SK-N-SH treated with all-trans-retinoic acid at 6 μM for 48 hours (cell line): ENCODE results near the gene PRPF19.

Experiments
- ATAC-seq: fragments of 200-7000 bp; cut with Tn5 transposase; 3 replicates; pipeline ENCODE4 v1.9.1; 2020; ENCODE audit warnings: mild to moderate bottlenecking, moderate library complexity
- ARNTL ChIP-seq: fragments of 450-650 bp; formaldehyde crosslinking; IDR thresholded peaks from 2 replicates; pipeline ENCODE4 v1.5.0; 2020; ENCODE audit warnings: low read depth, mild to moderate bottlenecking, moderate library complexity, borderline replicate concordance
- BACH2 ChIP-seq: fragments of 250-450 bp; sonication (Bioruptor Pico); IDR thresholded peaks from 2 replicates; pipeline ENCODE4 v1.9.0; 2021; ENCODE audit warnings: mild to moderate bottlenecking, borderline replicate concordance
- CREB5 ChIP-seq: fragments of 250-450 bp; sonication (Bioruptor Pico); IDR thresholded peaks from 2 replicates; pipeline ENCODE4 v1.5.1; 2020; ENCODE audit warnings: low read depth, mild to moderate bottlenecking, moderate library complexity
- CSDC2 ChIP-seq: fragments of 250-450 bp; sonication (Bioruptor Pico); IDR thresholded peaks from 2 replicates; pipeline ENCODE4 v1.5.0; 2020; ENCODE audit warnings: mild to moderate bottlenecking, moderate library complexity
- CSRNP3 ChIP-seq: fragments of 250-450 bp; sonication (Bioruptor Pico); IDR thresholded peaks from 2 replicates; pipeline ENCODE4 v1.5.1; 2021; ENCODE audit warnings: mild to moderate bottlenecking, moderate library complexity
- ESRRG ChIP-seq: fragments of 250-450 bp; sonication (Bioruptor Pico); IDR thresholded peaks from 2 replicates; pipeline ENCODE4 v1.6.1; 2021; ENCODE audit warnings: mild to moderate bottlenecking
- GLIS3 ChIP-seq: fragments of 250-450 bp; sonication (Bioruptor Pico); IDR thresholded peaks from 2 replicates; pipeline ENCODE4 v1.5.0; 2020; ENCODE audit warnings: mild to moderate bottlenecking, moderate library complexity
- ISL1 ChIP-seq: fragments of 250-450 bp; sonication (Bioruptor Pico); IDR thresholded peaks from 2 replicates; pipeline ENCODE4 v2.1.2; 2022; ENCODE audit warnings: mild to moderate bottlenecking, moderate library complexity
- OSR1 ChIP-seq: fragments of 250-450 bp; sonication (Bioruptor Pico); IDR thresholded peaks from 2 replicates; pipeline ENCODE4 v1.8.0; 2022; ENCODE audit warnings: moderate library complexity, mild to moderate bottlenecking, inconsistent platforms
- POU6F1 ChIP-seq: fragments of 250-450 bp; sonication (Bioruptor Pico); IDR thresholded peaks from 2 replicates; pipeline ENCODE4 v1.8.0; 2021; ENCODE audit warnings: low read depth, mild to moderate bottlenecking, moderate library complexity, borderline replicate concordance
- PPARA ChIP-seq: fragments of 250-450 bp; sonication (Bioruptor Pico); IDR thresholded peaks from 2 replicates; pipeline ENCODE4 v1.5.0; 2020; ENCODE audit warnings: mild to moderate bottlenecking, borderline replicate concordance
- RARB ChIP-seq: fragments of 250-450 bp; sonication (Bioruptor Pico); IDR thresholded peaks from 2 replicates; pipeline ENCODE4 v1.8.0; 2021; ENCODE audit warnings: mild to moderate bottlenecking, moderate library complexity
- SNAI2 ChIP-seq: fragments of 250-450 bp; sonication (Bioruptor Pico); IDR thresholded peaks from 2 replicates; pipeline ENCODE4 v1.5.0; 2020; ENCODE audit warnings: mild to moderate bottlenecking, moderate library complexity
- TCF4 ChIP-seq: fragments of 250-450 bp; sonication (Bioruptor Pico); IDR thresholded peaks from 2 replicates; pipeline ENCODE4 v1.8.0; 2021; ENCODE audit warnings: mild to moderate bottlenecking, moderate library complexity, borderline replicate concordance
- TOX ChIP-seq: fragments of 250-450 bp; sonication (Bioruptor Pico); IDR thresholded peaks from 2 replicates; pipeline ENCODE4 v1.8.0; 2021; ENCODE audit warnings: mild to moderate bottlenecking, moderate library complexity, borderline replicate concordance
- TSHZ2 ChIP-seq: fragments of 250-450 bp; sonication (Bioruptor Pico); IDR thresholded peaks from 2 replicates; pipeline ENCODE4 v1.5.0; 2020; ENCODE audit warnings: mild to moderate bottlenecking, moderate library complexity
- ZFP3 ChIP-seq: fragments of 250-450 bp; sonication (Bioruptor Pico); IDR thresholded peaks from 2 replicates; pipeline ENCODE4 v1.5.0; 2020; ENCODE audit warnings: mild to moderate bottlenecking, moderate library complexity
- ZFP30 ChIP-seq: fragments of 450-650 bp; formaldehyde crosslinking; IDR thresholded peaks from 2 replicates; pipeline ENCODE4 v1.5.0; 2022; ENCODE audit warnings: mild to moderate bottlenecking, moderate library complexity
- ZNF565 ChIP-seq: fragments of 450-650 bp; formaldehyde crosslinking; conservative IDR thresholded peaks from 2 replicates; pipeline ENCODE4 v1.5.0; 2020; ENCODE audit warnings: low read depth, mild to moderate bottlenecking, moderate library complexity
- ZNF70 ChIP-seq: fragments of 450-650 bp; formaldehyde crosslinking; IDR thresholded peaks from 2 replicates; pipeline ENCODE4 v1.5.0; 2020; ENCODE audit warnings: mild to moderate bottlenecking, moderate library complexity
- ZNF8 ChIP-seq: fragments of 450-650 bp; formaldehyde crosslinking; IDR thresholded peaks from 2 replicates; pipeline ENCODE4 v1.5.0; 2020; ENCODE audit warnings: mild to moderate bottlenecking, moderate library complexity

The PRPF19 gene

GRCh38 chr11:60851327-60852104 lies 54.9 kb downstream of the PRPF19 start:
- no peak for TF ChIP-seq OSR1 (CRISPR knock-in tag)
- TF ChIP-seq PPARA (CRISPR knock-in tag), result no peak
- no peak for ATAC-seq

GRCh38 chr11:60849641-60850520 lies 56.5 kb downstream of the PRPF19 start:
- TF ChIP-seq ARNTL (CRISPR knock-in tag) (no peak), ZNF70 (no peak), CSDC2 (CRISPR knock-in tag) (no peak), ZNF8 (CRISPR knock-in tag) (no peak), ISL1 (CRISPR knock-in tag) (no peak), TCF4 (no peak), CSRNP3 (no peak), RARB (no peak), ZFP3 (CRISPR knock-in tag) (no peak), CREB5 (CRISPR knock-in tag) (no peak), ZFP30 (CRISPR knock-in tag) (no peak), GLIS3 (CRISPR knock-in tag) (no peak), PPARA (CRISPR knock-in tag) (no peak), OSR1 (CRISPR knock-in tag) (no peak), ESRRG (CRISPR knock-in tag) (no peak), SNAI2 (CRISPR knock-in tag) (no peak), POU6F1 (CRISPR knock-in tag) (no peak), BACH2 (CRISPR knock-in tag) (no peak), TOX (no peak), ZNF565 (CRISPR knock-in tag) (no peak)
- TF ChIP-seq, all 23 proteins: peak for 0
- no peak for ATAC-seq

- ATAC-seq, result no peak
- TF ChIP-seq CSDC2 (CRISPR knock-in tag) (no peak), ARNTL (CRISPR knock-in tag) (no peak), GLIS3 (CRISPR knock-in tag) (no peak), ZNF565 (CRISPR knock-in tag) (no peak), TCF4 (no peak), ESRRG (CRISPR knock-in tag) (no peak)
These were observed 57.7 kb downstream of the PRPF19 start for GRCh38 chr11:60848714-60849151.

- ATAC-seq, result no peak
- TF ChIP-seq BACH2 (CRISPR knock-in tag) (no peak), TSHZ2 (CRISPR knock-in tag) (no peak), ARNTL (CRISPR knock-in tag) (no peak), ZFP3 (CRISPR knock-in tag) (no peak)
These were observed 58.5 kb downstream of the PRPF19 start for GRCh38 chr11:60847896-60848295.
